22Rv1 (cell line): ENCODE results near the gene NEURL1B.

Experiments used
- H3K27ac ChIP-seq: fragments of 450-650 bp; 2 replicates; pipeline ENCODE4 v1.5.1; 2017
- CTCF ChIP-seq: fragments of 450-650 bp; IDR thresholded peaks from 2 replicates; pipeline ENCODE4 v1.5.1; 2017; ENCODE audit warnings: mild to moderate bottlenecking
- ZFX ChIP-seq: fragments of 450-650 bp; IDR thresholded peaks from 2 replicates; pipeline ENCODE4 v1.6.1; 2017; ENCODE audit warnings: antibody characterized with exemption, borderline replicate concordance

NEURL1B gene

DNA sequence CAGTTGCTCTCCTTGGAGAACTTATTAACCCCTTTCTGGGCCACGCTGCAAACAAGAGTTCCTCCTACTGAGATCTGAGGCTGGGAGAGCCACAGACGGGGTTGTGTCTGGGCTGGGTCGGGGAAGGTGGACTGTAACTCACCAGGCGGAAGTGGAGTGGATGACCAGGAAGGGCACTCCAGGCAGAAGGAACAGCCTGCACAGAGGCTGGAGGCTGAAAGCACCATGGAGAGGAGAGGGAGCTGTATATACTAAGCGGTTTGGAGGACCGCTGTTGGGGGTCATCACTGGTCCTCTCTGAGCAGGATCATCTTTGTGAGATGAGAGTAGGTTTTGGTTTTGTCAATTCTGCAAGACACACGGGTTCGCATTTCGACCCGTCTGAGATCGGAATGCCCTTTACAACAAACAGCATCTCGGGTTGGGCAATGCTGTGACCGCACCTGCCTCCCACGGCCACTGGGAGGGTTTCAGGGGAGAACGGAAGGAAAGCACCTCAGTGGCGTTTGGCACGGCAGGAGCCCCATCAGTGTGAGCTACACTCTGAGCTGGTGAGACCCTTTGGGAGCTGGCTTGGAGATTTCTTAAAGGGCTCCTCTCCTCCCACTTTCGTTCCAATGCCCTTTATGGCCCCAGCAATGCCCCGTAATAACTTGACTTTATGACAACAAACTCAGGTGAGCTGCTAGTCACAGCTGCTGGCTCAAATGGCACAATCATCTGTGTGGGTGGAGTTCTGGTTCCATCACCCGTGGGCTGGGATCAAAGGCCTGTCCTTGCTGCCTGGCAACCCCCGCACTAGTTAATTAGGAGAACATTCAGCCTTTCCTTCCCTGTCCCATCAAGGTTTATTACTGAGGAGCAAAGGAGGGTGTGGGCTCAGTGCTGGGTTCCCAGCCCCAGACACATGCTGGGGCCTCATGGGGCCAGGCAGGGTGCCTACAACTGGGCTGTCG is 18.7 kb upstream of the NEURL1B start:
- no peak for TF ChIP-seq CTCF
- TF ChIP-seq ZFX: no peak
- no peak overlapping the region for H3K27ac ChIP-seq

DNA sequence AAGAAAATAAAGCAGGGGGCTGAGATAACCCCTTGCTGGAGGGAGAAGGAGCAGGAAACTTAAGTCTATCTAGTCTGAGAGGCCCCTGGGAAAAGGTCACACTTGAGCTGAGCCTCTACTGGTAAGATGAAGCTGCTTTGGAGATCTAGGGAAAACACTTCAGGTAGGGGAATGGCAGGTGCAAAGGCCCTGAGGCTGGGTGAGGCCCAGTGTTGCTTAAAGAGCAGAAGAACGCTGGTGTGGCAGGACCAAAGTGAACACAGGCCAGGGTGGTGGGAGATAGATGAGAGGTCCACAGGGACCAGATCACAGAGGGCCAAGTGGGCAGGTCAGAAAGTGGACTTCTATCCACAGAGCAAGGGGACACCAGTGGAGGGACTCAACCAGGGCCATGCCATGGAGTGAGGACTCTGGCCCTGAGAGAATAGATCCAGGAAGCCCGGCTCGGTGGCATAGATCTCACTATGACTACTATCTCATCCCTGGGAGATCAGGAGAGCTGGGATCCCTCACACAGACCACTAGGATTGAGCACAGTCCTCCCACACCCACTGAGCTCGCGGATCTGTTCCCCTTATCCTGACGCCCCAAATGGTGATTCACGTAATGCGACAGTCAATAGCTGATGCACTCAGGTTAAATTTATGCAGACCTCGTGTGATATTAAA is 17.6 kb upstream of the NEURL1B start:
- no peak for TF ChIP-seq ZFX
- no peak for TF ChIP-seq CTCF
- no peak overlapping the region for H3K27ac ChIP-seq

- TF ChIP-seq ZFX: no peak
- TF ChIP-seq CTCF: no peak
These were observed 16.7 kb upstream of the NEURL1B start for GRCh38 chr5:172624083-172624995.

GRCh38 chr5:172624996-172625964 is 15.8 kb upstream of the NEURL1B start:
- no peak overlapping the region for H3K27ac ChIP-seq
- TF ChIP-seq CTCF: no peak
- TF ChIP-seq ZFX: no peak

More at GRCh38 chr5:172624083-172624995, 16.7 kb upstream of the NEURL1B start:
- H3K27ac ChIP-seq: no peak overlapping the region

GRCh38 chr5:172626031-172626581 is 15.0 kb upstream of the NEURL1B start:
- H3K27ac ChIP-seq: no peak overlapping the region
- no peak for TF ChIP-seq ZFX
- TF ChIP-seq CTCF: no peak

GRCh38 chr5:172630082-172630481 is 11.0 kb upstream of the NEURL1B start:
- no peak for TF ChIP-seq CTCF
- no peak for TF ChIP-seq ZFX
- H3K27ac ChIP-seq: no peak overlapping the region
